ENCODE results near the gene NDUFB11. TPM values are rescaled to one million over a fixed set of nuclear protein-coding genes. Genes with fewer than 3 reads are reported as not detected.

NDUFB11 gene
- total RNA-seq, 1 donor from 2014 or later: 58.4 TPM

Other genes with a start within 250 kb of the NDUFB11 start
- gene JADE3, start 232.3 kb downstream of the NDUFB11 start, total RNA-seq: 13.4 and 15.9 TPM in 2 replicates
- 0.56 and 1.3 TPM in 2 replicates for gene RGN, start 66.3 kb downstream of the NDUFB11 start, total RNA-seq
- 57.5 and 80.9 TPM in 2 replicates for gene RBM10, start 519 bp upstream of the NDUFB11 start, total RNA-seq
- 134 and 168 TPM in 2 replicates for gene UBA1, start 49.1 kb upstream of the NDUFB11 start, total RNA-seq
- gene CDK16, start 74.0 kb upstream of the NDUFB11 start, total RNA-seq: 61.3 and 75.9 TPM in 2 replicates
- gene USP11, start 88.3 kb upstream of the NDUFB11 start, total RNA-seq: 21.2 and 35.9 TPM in 2 replicates
- gene ZNF157, start 225.9 kb upstream of the NDUFB11 start, total RNA-seq: not detected in 2 replicates